OCI-LY3 (cell line): ENCODE data around the gene EIF2B5.

Experiments used
- H2AFZ ChIP-seq: fragments of 200-600, 300-600 bp; shearing (Covaris generic); 2 replicates; pipeline ENCODE4 v1.6.0; 2014; ENCODE audit warnings: antibody characterized with exemption, low read depth, low read length
- H3K27ac ChIP-seq: fragments of 200-600, 300-600 bp; sonication (generic); 2 replicates; pipeline ENCODE4 v1.5.1; 2014; ENCODE audit warnings: mild to moderate bottlenecking, low read length, moderate library complexity, mixed read lengths
- H3K27me3 ChIP-seq: fragments of 200-600, 300-600 bp; sonication (generic); 2 replicates; pipeline ENCODE4 v1.6.1; 2014; ENCODE audit warnings: low read depth, low read length, mixed read lengths
- H3K36me3 ChIP-seq: fragments of 200-600, 300-600 bp; sonication (generic); replicated peaks from 2 replicates; pipeline ENCODE3; 2014; ENCODE audit warnings: low read depth, low read length, mixed read lengths
- H3K4me1 ChIP-seq: fragments of 300-600, 200-600 bp; sonication (generic); 2 replicates; pipeline ENCODE4 v1.6.1; 2014; ENCODE audit warnings: low read length, mixed read lengths
- H3K4me2 ChIP-seq: fragments of 200-600, 300-600 bp; sonication (generic); 2 replicates; pipeline ENCODE4 v1.6.1; 2014; ENCODE audit warnings: low read length, mixed read lengths
- H3K4me3 ChIP-seq: fragments of 300-600, 200-600 bp; sonication (generic); 2 replicates; pipeline ENCODE4 v1.5.1; 2014; ENCODE audit warnings: antibody characterized with exemption, mild to moderate bottlenecking, low read length, moderate library complexity
- H3K79me2 ChIP-seq: fragments of 300-600, 200-600 bp; shearing (Covaris generic); 2 replicates; pipeline ENCODE4 v1.6.1; 2014; ENCODE audit warnings: mild to moderate bottlenecking, low read length, mixed read lengths
- H3K9ac ChIP-seq: fragments of 300-600, 200-600 bp; shearing (Covaris generic); 2 replicates; pipeline ENCODE4 v1.6.0; 2014; ENCODE audit warnings: mild to moderate bottlenecking, low read length, moderate library complexity
- H3K9me3 ChIP-seq: fragments of 200-600, 300-600 bp; shearing (Covaris generic); 2 replicates; pipeline ENCODE4 v1.6.1; 2014; ENCODE audit warnings: low read length, mixed read lengths; ENCODE audit not compliant: insufficient read depth
- H4K20me1 ChIP-seq: fragments of 200-600, 300-600 bp; sonication (generic); 2 replicates; pipeline ENCODE4 v1.6.1; 2016; ENCODE audit warnings: low read length, mixed read lengths; ENCODE audit not compliant: insufficient read depth
- CTCF ChIP-seq: fragments of 200-600, 300-600 bp; sonication (generic); IDR thresholded peaks from 2 replicates; pipeline ENCODE4 v1.5.1; 2014; ENCODE audit warnings: antibody characterized with exemption, low read length, low read depth
- EZH2phosphoT487 ChIP-seq: fragments of 200-600 bp; shearing (Covaris generic); IDR thresholded peaks from 2 replicates; pipeline ENCODE4 v1.6.1; 2018; ENCODE audit warnings: antibody characterized with exemption, mixed run types, low read depth

The EIF2B5 gene

GRCh38 chr3:184142199-184142598 is 7.0 kb downstream of the EIF2B5 start:
- Histone ChIP-seq H3K27ac (no peak overlapping the region), H3K9me3 (no peaks in the 10 kb centered on the region), H3K27me3 (no peaks in the 10 kb centered on the region), H4K20me1 (no peaks in the 10 kb centered on the region), H3K9ac (no peak overlapping the region), H3K79me2 (peaks cover 25% of the 10 kb centered on the region), H3K36me3 (peaks cover 66% of the 10 kb centered on the region), H3K4me2 (no peak overlapping the region), H3K4me3 (no peak overlapping the region), H3K4me1 (peaks cover 10% of the 10 kb centered on the region), H2AFZ (no peak overlapping the region)
- TF ChIP-seq EZH2phosphoT487 (no peak), CTCF (no peak)

- H4K20me1 ChIP-seq = no peaks in the 10 kb centered on the region
- H3K4me1 ChIP-seq = peaks cover 10% of the 10 kb centered on the region
- no peaks in the 10 kb centered on the region for H3K9me3 ChIP-seq
- peaks cover 58% of the 10 kb centered on the region for H3K36me3 ChIP-seq
- no peak overlapping the region for H2AFZ ChIP-seq
- H3K27ac ChIP-seq = no peak overlapping the region
- peaks cover 14% of the 10 kb centered on the region; the same call in 1 of the 2 replicates for H3K79me2 ChIP-seq
- H3K4me2 ChIP-seq = no peak overlapping the region
- TF ChIP-seq CTCF (no peak), EZH2phosphoT487 (no peak)
- no peaks in the 10 kb centered on the region for H3K27me3 ChIP-seq
- H3K4me3 ChIP-seq = no peak overlapping the region
- no peak overlapping the region for H3K9ac ChIP-seq
Observed at GRCh38 chr3:184143327-184143726, 8.2 kb downstream of the EIF2B5 start.

GRCh38 chr3:184144505-184144904 is 9.3 kb downstream of the EIF2B5 start:
- Histone ChIP-seq H3K27ac (no peak overlapping the region), H3K79me2 (peaks cover 8% of the 10 kb centered on the region; the same call in 1 of the 2 replicates), H3K36me3 (peaks cover 58% of the 10 kb centered on the region), H3K9ac (no peak overlapping the region), H3K27me3 (no peaks in the 10 kb centered on the region), H3K4me3 (no peak overlapping the region), H4K20me1 (no peaks in the 10 kb centered on the region), H3K4me2 (no peak overlapping the region), H3K9me3 (no peaks in the 10 kb centered on the region), H2AFZ (no peak overlapping the region), H3K4me1 (peaks cover 10% of the 10 kb centered on the region)
- TF ChIP-seq CTCF (no peak), EZH2phosphoT487 (no peak)

- Histone ChIP-seq H3K79me2 (peaks cover 6% of the 10 kb centered on the region; the same call in 1 of the 2 replicates), H3K36me3 (peaks cover 55% of the 10 kb centered on the region), H3K9me3 (no peaks in the 10 kb centered on the region), H4K20me1 (no peaks in the 10 kb centered on the region), H3K27me3 (no peaks in the 10 kb centered on the region), H3K4me2 (no peak overlapping the region), H3K4me3 (no peak overlapping the region), H3K27ac (no peak overlapping the region), H2AFZ (no peak overlapping the region), H3K4me1 (peaks cover 10% of the 10 kb centered on the region), H3K9ac (no peak overlapping the region)
- TF ChIP-seq CTCF (peak; percentile 48), EZH2phosphoT487 (no peak)
Observed at GRCh38 chr3:184145111-184145524, 10.0 kb downstream of the EIF2B5 start.
